Heart left ventricle (tissue), 16 donors: ENCODE results near the gene NID2. TPM values are rescaled to one million over a fixed set of nuclear protein-coding genes. Genes with fewer than 3 reads are reported as not detected.

ENCODE experiments used
- ATAC-seq, 4 donors: fragments of 200-7000 bp; cut with Tn5 transposase; one replicate each; pipeline ENCODE4 v1.9.1; 2020 to 2022; ENCODE audit warnings: moderate library complexity in 4 of 4, mild to moderate bottlenecking in 3 of 4, moderate number of reproducible peaks in 1 of 4
- DNase-seq, 5 donors: peaks; one replicate each; pipeline ENCODE4 v3.0.0-alpha.2; 2020
- H3K27ac ChIP-seq, 12 donors: fragments of 200-600 bp; sonication (generic) in 4 of 12; one replicate each; pipeline versions ENCODE4 v1.5.0 to v1.8.0; 2016 to 2022; ENCODE audit warnings: mild to moderate bottlenecking in 2 of 12
- H3K27me3 ChIP-seq, 9 donors: fragments of 200-600 bp; sonication (generic) in 2 of 9; one replicate each; pipeline versions ENCODE4 v1.5.1 to v1.8.0; 2016 to 2022; ENCODE audit warnings: mild to moderate bottlenecking in 3 of 9
- H3K36me3 ChIP-seq, 9 donors: fragments of 200-600 bp; sonication (generic) in 2 of 9; one replicate each; pipeline versions ENCODE4 v1.5.0 to v1.8.0; 2018 to 2022; ENCODE audit warnings: mild to moderate bottlenecking in 2 of 9
- H3K4me1 ChIP-seq, 12 donors: fragments of 200-600 bp; sonication (generic) in 4 of 12; one replicate each; pipeline versions ENCODE4 v1.5.0 to v1.8.0; 2016 to 2022; ENCODE audit warnings: mild to moderate bottlenecking in 3 of 12
- H3K4me3 ChIP-seq, 12 donors: fragments of 200-600 bp; sonication (generic) in 4 of 12; one replicate each; pipeline versions ENCODE4 v1.5.0 to v1.8.0; 2017 to 2022; ENCODE audit warnings: mild to moderate bottlenecking in 9 of 12, moderate library complexity in 4 of 12
- H3K9me3 ChIP-seq, 12 donors: fragments of 200-600 bp; sonication (generic) in 4 of 12; one replicate each; pipeline versions ENCODE4 v1.5.0 to v1.8.0; 2016 to 2022; ENCODE audit warnings: mild to moderate bottlenecking in 1 of 12
- CTCF ChIP-seq, 12 donors: fragments of 200-600 bp; sonication (generic) in 4 of 12; IDR thresholded peaks; one replicate each; pipeline versions ENCODE4 v1.5.0 to v1.8.0; 2018 to 2022; ENCODE audit warnings: antibody characterized with exemption in 12 of 12, mild to moderate bottlenecking in 5 of 12
- POLR2A ChIP-seq, 2 donors: fragments of 450-650 bp; IDR thresholded peaks; one replicate each; pipeline ENCODE4 v1.6.1; 2017; ENCODE audit warnings: antibody characterized with exemption in 2 of 2, mild to moderate bottlenecking in 2 of 2, moderate library complexity in 2 of 2
- WGBS, 4 donors: extraction: QIAGEN DNeasy Blood & Tissue Kit in 2 of 4; methylation state at CpG; one replicate each; pipeline versions ENCODE4 v1.1.5 to v1.1.7; 2013 to 2018; 5-methylcytosine and 5-hydroxymethylcytosine counted together
- intact Hi-C, 10 donors: fragments of 100-400 bp; cut with DNase I; formaldehyde crosslinking; loops; one replicate each; pipeline versions ENCODE4 v1.11.1 to v1.14.2; 2022
- polyA plus RNA-seq, 2 donors: library from polyadenylated mRNA; stranded (reverse); fragments of 200-250 nt; gene quantifications; one replicate each; pipeline ENCODE4 v1.2.3, GENCODE V29; 2013
- total RNA-seq, 9 donors: library from RNA; depleted of rRNA in 2 of 9; stranded (reverse); fragments of >200 nt in 2 of 9; fragmentation: NEBNext Ultra II Directional in 3 of 9; extraction: Animal tissue kit (Norgen Biotek cat#: 25700) in 3 of 9; gene quantifications; one replicate each; pipeline versions ENCODE4 v1.1.0 to v1.2.4, GENCODE V29; 2016 to 2023
- donor health status: ischemic (EF 13 %, LVEDD 7.1; RV severe dilation, severe dysfunction).
- donor health status: healthy with polysubstance abuse.
- donor health status: DM: no; HTN: yes; CAD: no.
- donor health status: DM: no; HTN: no; CAD: no.
- donor health status: ischemic (EF 25% LVEDD 6.9; RV normal size, moderate dysfunction).
- donor health status: ischemic (EF 25% LVEDD 5.7; RV mildly dilated, moderate dysfunction).
- donor health status: healthy.
- donor health status: DM: yes; HTN: yes; CAD: no.
- donor health status: ischemic (EF 35%, LVEDD 5.7; RV mildly dilated, moderate dysfunction).
- donor health status: nonischemic (EF 11% LVEDD 7.7; RV severe dilation, severe dysfunction).
- donor health status: DM: yes; HTN: yes; CAD: no.
- donor health status: PGD.
- donor health status: ischemic (EF 29% LVEDD 5.4; RV normal size, mild dysfunction).
- donor health status: nonischemic (EF 23%, LVEDD 6.1; RV moderate dilation, normal function).

The NID2 gene
- total and polyA plus RNA-seq, 11 donors: 17.3 to 77.4 (median 40.6) TPM

DNA sequence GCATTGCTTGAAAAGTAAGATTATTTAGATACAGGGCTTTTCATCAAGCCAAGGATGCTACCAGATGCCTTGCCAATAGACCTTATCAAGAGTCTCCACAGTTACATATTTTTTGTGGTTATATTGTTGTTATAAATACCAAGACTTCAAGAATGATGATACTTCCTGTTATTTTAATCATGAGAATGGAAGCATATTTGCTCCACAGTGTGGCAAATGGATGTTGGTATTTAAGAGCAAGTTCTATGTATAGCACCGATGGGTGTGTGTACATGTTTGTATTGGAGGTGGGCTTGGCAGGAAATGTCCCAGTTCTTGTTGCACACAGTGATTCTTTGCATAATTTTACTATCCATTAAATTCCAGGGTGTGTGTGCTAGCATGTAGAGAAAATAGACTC lies 4.4 kb upstream of the NID2 start:
- Histone ChIP-seq H3K27ac (no peak overlapping the region), H3K9me3 (no peaks in the 10 kb centered on the region), H3K4me1 (peaks cover 0 to 51% (median 21%) of the 10 kb centered on the region in 12 donors), H3K27me3 (peaks cover 0 to 25% (median 0%) of the 10 kb centered on the region in 9 donors), H3K4me3 (no peak overlapping the region), H3K36me3 (no peaks in the 10 kb centered on the region)
- TF ChIP-seq CTCF (IDR thresholded peaks at IDR 0.05) (no peak), POLR2A (IDR thresholded peaks at IDR 0.05) (no peak)
- ATAC-seq (no peak), DNase-seq (no peak)
- WGBS, 4 donors: 40 to 62% (median 52%) methylated on average over 1 of the region's 1 CpG
- intact Hi-C loops: loop anchor here in 6 of 10 donors (5.0 to 10.0 kb wide), 5 partner anchors 52 to 76 kb away; no protein-coding TSS in a partner anchor

GRCh38 chr14:52072266-52072780 lies 3.5 kb upstream of the NID2 start:
- TF ChIP-seq POLR2A (IDR thresholded peaks at IDR 0.05): no peak
- TF ChIP-seq CTCF (IDR thresholded peaks at IDR 0.05): no peak
- WGBS, 4 donors: 92 to 95% (median 93%) methylated on average over 2 of the region's 2 CpGs
- peaks cover 0 to 34% (median 0%) of the 10 kb centered on the region in 9 donors for H3K27me3 ChIP-seq
- no peak for ATAC-seq
- peaks cover 0 to 50% (median 23%) of the 10 kb centered on the region in 12 donors for H3K4me1 ChIP-seq
- H3K9me3 ChIP-seq: no peaks in the 10 kb centered on the region
- intact Hi-C loops: loop anchor here in 6 of 10 donors (5.0 to 10.0 kb wide), 5 partner anchors 52 to 75 kb away; no protein-coding TSS in a partner anchor
- no peaks in the 10 kb centered on the region for H3K36me3 ChIP-seq
- no peak overlapping the region for H3K27ac ChIP-seq
- DNase-seq: no peak
- no peak overlapping the region for H3K4me3 ChIP-seq

GRCh38 chr14:52071675-52072074 lies 2.8 kb upstream of the NID2 start:
- Histone ChIP-seq H3K9me3 (no peaks in the 10 kb centered on the region), H3K4me3 (no peak overlapping the region), H3K36me3 (peaks cover 0 to 2% (median 0%) of the 10 kb centered on the region in 9 donors), H3K4me1 (peaks cover 0 to 50% (median 24%) of the 10 kb centered on the region in 12 donors), H3K27ac (no peak overlapping the region), H3K27me3 (peaks cover 0 to 40% (median 0%) of the 10 kb centered on the region in 9 donors)
- intact Hi-C loops: loop anchor here in 6 of 10 donors (5.0 to 10.0 kb wide), 5 partner anchors 53 to 74 kb away; no protein-coding TSS in a partner anchor
- DNase-seq (no peak), ATAC-seq (no peak)
- WGBS, 4 donors: 19 to 34% (median 26%) methylated on average over 3 of the region's 3 CpGs
- TF ChIP-seq CTCF (IDR thresholded peaks at IDR 0.05): peak in 9 of 12 donors; percentile 19 to 59 (median 41)
- TF ChIP-seq POLR2A (IDR thresholded peaks at IDR 0.05): no peak

DNA sequence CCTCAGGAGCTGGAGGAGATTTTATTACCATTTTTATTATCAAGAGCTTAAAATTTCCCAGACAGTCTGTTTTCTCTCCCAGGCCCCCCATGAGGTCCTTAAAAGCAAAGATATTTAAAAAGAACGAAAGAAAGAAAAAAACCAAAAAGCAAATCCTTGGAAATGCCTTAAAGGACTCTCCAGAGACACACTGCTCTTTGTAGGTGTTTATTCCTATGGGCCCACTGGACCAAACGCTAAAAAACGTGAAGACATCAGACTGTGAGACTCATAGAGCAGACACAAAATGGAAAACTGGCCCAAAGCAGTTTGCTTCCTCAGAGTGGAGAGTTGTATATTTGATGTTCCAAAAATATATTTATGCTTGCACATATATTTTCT lies 1.2 kb upstream of the NID2 start:
- 50 to 61% (median 57%) methylated on average over 3 of the region's 3 CpGs for WGBS, 4 donors
- no peak for ATAC-seq
- peak overlapping the region in 10 of 12 donors; percentile 82 to 97 (median 90) for H3K27ac ChIP-seq

More for the DNA sequence above, 1.2 kb upstream of the NID2 start:
- H3K4me3 ChIP-seq: peak overlapping the region; percentile 64 to 89 (median 74)
- no peaks in the 10 kb centered on the region for H3K9me3 ChIP-seq
- intact Hi-C loops: loop anchor here in 6 of 10 donors (5.0 to 10.0 kb wide), 5 partner anchors 55 to 73 kb away; no protein-coding TSS in a partner anchor
- H3K36me3 ChIP-seq: peaks cover 0 to 10% (median 0%) of the 10 kb centered on the region in 9 donors
- no peak for TF ChIP-seq CTCF (IDR thresholded peaks at IDR 0.05)
- TF ChIP-seq POLR2A (IDR thresholded peaks at IDR 0.05): no peak
- no peak for DNase-seq
- H3K4me1 ChIP-seq: peaks cover 0 to 49% (median 24%) of the 10 kb centered on the region in 12 donors
- H3K27me3 ChIP-seq: peaks cover 0 to 45% (median 0%) of the 10 kb centered on the region in 9 donors
